ENCODE data around the gene GRIN2D.
"Not testable (repeated sequence)": the region's sequence is repeated elsewhere in the genome, so short reads cannot be mapped to it uniquely, and the experiment has no call there.

GRIN2D gene

GRCh38 chr19:48372904-48373303 is 20.6 kb upstream of the GRIN2D start:
- DNase-seq = peak; percentile 77

- no peak for DNase-seq
Observed at GRCh38 chr19:48373567-48373966, 19.9 kb upstream of the GRIN2D start.

GRCh38 chr19:48378194-48378570 is 15.3 kb upstream of the GRIN2D start:
- no peak for DNase-seq

GRCh38 chr19:48379058-48379457 is 14.4 kb upstream of the GRIN2D start:
- no peak for DNase-seq

- no peak for DNase-seq
Observed at GRCh38 chr19:48381178-48381950, 12.1 kb upstream of the GRIN2D start.

- no peak for DNase-seq
Observed at GRCh38 chr19:48382286-48382685, 11.2 kb upstream of the GRIN2D start.

GRCh38 chr19:48385461-48386087 is 7.9 kb upstream of the GRIN2D start:
- DNase-seq = no peak

GRCh38 chr19:48386981-48387380 is 6.5 kb upstream of the GRIN2D start:
- DNase-seq = no peak

- DNase-seq = peak; percentile 35
Observed at GRCh38 chr19:48390188-48391099, 3.0 kb upstream of the GRIN2D start.

- peak; percentile 52 for DNase-seq
Observed at GRCh38 chr19:48391100-48392005, 2.1 kb upstream of the GRIN2D start, which contains the start of gene KDELR1. Gene KDELR1 (minus strand): TSS chr19:48391551. CDS start chr19:48391358, 193 bp downstream.

GRCh38 chr19:48392006-48392344 is 1.5 kb upstream of the GRIN2D start:
- not testable (repeated sequence) for DNase-seq

GRCh38 chr19:48392860-48393558 is 459 bp upstream of the GRIN2D start:
- no peak for DNase-seq

- DNase-seq = no peak
Observed at GRCh38 chr19:48394331-48395169, 1.1 kb downstream of the GRIN2D start.

- DNase-seq = no peak
Observed at GRCh38 chr19:48395170-48395455, 1.6 kb downstream of the GRIN2D start.

GRCh38 chr19:48395499-48395898 is 2.0 kb downstream of the GRIN2D start:
- no peak for DNase-seq

GRCh38 chr19:48396016-48396823 is 2.8 kb downstream of the GRIN2D start:
- DNase-seq = no peak

GRCh38 chr19:48396824-48397176 is 3.3 kb downstream of the GRIN2D start:
- peak; percentile 23 for DNase-seq

- DNase-seq = no peak
Observed at GRCh38 chr19:48397263-48398101, 4.0 kb downstream of the GRIN2D start.

GRCh38 chr19:48398102-48398374 is 4.6 kb downstream of the GRIN2D start:
- DNase-seq = no peak
